Nephron progenitor cell (in vitro differentiated cells): ENCODE data around the gene LAP3.

Source experiments
- DNase-seq: peaks from one replicate; pipeline ENCODE4 v3.0.0; 2021
- H3K27ac Mint-ChIP-seq: 2 replicates; pipeline ENCODE4 v1.8.0; 2021; ENCODE audit warnings: mild to moderate bottlenecking, moderate library complexity, mixed read lengths
- H3K27me3 Mint-ChIP-seq: 2 replicates; pipeline ENCODE4 v1.8.0; 2021; ENCODE audit warnings: mild to moderate bottlenecking, low read depth, mixed read lengths; ENCODE audit not compliant: poor library complexity
- H3K36me3 Mint-ChIP-seq: 2 replicates; pipeline ENCODE4 v1.8.0; 2021; ENCODE audit warnings: low read depth, mixed read lengths
- H3K4me1 Mint-ChIP-seq: 2 replicates; pipeline ENCODE4 v1.8.0; 2021; ENCODE audit warnings: mixed read lengths
- H3K4me3 Mint-ChIP-seq: 2 replicates; pipeline ENCODE4 v1.8.0; 2021; ENCODE audit warnings: mild to moderate bottlenecking, moderate library complexity, mixed read lengths
- H3K9me3 Mint-ChIP-seq: 2 replicates; pipeline ENCODE4 v1.8.0; 2021; ENCODE audit warnings: mild to moderate bottlenecking, moderate library complexity, mixed read lengths
- TF ChIP-seq, protein P1 (sequence below): fragments of 200-600 bp; sonication (generic); IDR thresholded peaks from 2 replicates; pipeline ENCODE4 v1.5.0; 2021; ENCODE audit warnings: antibody characterized with exemption

LAP3 gene

DNA sequence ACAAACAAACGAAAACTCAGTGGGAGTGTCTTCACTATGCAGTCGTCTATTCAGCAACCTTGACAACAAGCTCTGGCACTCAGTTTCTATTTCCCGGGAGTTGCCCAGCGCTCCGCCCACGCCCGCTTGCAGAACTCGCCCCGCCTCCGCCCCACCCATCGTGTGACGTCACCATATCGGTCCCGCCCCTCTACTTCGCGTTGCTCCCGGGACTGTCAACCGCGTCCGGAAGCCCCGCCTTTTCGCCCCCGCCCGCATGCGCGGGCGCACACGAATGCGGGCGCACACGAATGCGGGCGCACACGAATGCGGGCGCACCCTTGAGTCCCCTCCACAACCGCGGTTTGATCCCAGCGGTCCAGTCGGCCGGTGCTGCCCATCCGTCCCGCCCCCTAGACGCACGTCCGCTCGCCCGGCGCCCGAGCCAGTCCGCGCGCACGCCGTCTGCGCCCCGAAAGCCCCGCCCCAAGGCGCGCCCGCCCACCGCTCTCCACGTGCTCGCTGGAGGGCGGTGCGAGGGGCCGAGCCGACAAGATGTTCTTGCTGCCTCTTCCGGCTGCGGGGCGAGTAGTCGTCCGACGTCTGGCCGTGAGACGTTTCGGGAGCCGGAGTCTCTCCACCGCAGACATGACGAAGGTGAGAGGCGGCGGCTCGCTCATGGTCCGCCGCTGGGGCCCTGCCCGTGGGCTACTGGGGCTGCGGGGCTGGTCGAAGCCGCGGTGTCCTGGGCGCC, at the start of gene LAP3:
Gene LAP3 (plus strand): TSS at position 267 of the 733 bp plus-strand sequence. CDS start 268 bp downstream, at position 535.
- H3K4me1 Mint-ChIP-seq, result peaks cover 23% of the 10 kb centered on the region
- H3K27ac Mint-ChIP-seq, result peak within 1 kb of the TSS; percentile 78
- DNase-seq, result peak; percentile 99
- H3K4me3 Mint-ChIP-seq, result peak within 1 kb of the TSS; percentile 90
- peaks cover 4% of the 10 kb centered on the region for H3K27me3 Mint-ChIP-seq
- H3K9me3 Mint-ChIP-seq, result no peaks in the 10 kb centered on the region
- no peaks in the 10 kb centered on the region for H3K36me3 Mint-ChIP-seq
- TF ChIP-seq, protein P1, sequence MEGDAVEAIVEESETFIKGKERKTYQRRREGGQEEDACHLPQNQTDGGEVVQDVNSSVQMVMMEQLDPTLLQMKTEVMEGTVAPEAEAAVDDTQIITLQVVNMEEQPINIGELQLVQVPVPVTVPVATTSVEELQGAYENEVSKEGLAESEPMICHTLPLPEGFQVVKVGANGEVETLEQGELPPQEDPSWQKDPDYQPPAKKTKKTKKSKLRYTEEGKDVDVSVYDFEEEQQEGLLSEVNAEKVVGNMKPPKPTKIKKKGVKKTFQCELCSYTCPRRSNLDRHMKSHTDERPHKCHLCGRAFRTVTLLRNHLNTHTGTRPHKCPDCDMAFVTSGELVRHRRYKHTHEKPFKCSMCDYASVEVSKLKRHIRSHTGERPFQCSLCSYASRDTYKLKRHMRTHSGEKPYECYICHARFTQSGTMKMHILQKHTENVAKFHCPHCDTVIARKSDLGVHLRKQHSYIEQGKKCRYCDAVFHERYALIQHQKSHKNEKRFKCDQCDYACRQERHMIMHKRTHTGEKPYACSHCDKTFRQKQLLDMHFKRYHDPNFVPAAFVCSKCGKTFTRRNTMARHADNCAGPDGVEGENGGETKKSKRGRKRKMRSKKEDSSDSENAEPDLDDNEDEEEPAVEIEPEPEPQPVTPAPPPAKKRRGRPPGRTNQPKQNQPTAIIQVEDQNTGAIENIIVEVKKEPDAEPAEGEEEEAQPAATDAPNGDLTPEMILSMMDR, result no peak

GRCh38 chr4:17528551-17529165, 48.3 kb upstream of the LAP3 start:
- no peaks in the 10 kb centered on the region for H3K4me1 Mint-ChIP-seq
- H3K36me3 Mint-ChIP-seq, result no peaks in the 10 kb centered on the region
- no peak overlapping the region for H3K27ac Mint-ChIP-seq
- H3K4me3 Mint-ChIP-seq, result no peak overlapping the region
- TF ChIP-seq, protein P1, result no peak
- no peak for DNase-seq
- H3K27me3 Mint-ChIP-seq, result peaks cover 22% of the 10 kb centered on the region
- H3K9me3 Mint-ChIP-seq, result no peaks in the 10 kb centered on the region

DNA sequence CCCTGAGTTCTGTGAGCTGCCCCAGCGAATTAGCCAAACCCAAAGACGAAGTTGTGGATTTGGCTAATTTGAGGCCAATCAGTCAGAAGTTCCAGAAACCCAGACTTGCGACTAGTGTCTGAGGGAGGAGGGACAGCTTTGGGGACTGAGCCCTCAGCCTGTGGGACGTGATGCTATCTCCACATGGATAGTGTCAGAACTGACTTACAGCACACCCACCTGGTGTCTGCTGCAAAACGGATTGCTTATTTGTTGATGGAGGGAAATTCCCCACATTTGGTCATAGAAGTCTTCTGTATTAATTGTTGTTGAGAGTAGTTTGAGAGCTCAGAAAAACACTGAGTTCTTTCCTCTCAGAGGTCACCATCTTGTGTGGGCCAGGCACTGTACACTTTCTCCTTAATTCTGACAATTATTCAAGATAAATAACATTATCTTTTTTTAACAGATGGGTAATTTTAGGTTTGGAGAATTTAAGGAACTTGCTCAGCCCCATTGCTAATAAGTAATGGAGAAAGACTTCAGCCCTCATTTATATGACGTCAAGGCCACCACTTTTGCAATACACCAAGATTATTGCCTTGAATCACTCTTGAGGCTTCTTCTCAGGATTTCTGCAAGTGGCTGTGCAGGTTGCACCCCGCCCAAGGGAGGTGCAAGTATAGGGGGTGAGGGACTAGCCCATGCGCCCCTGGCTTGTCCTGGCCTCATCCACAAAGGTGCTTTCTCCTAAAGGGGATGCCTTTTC, 45.3 kb upstream of the LAP3 start:
- no peak for DNase-seq
- no peak overlapping the region for H3K4me3 Mint-ChIP-seq
- TF ChIP-seq, protein P1, result no peak
- H3K36me3 Mint-ChIP-seq, result no peaks in the 10 kb centered on the region
- no peaks in the 10 kb centered on the region for H3K4me1 Mint-ChIP-seq
- no peak overlapping the region for H3K27ac Mint-ChIP-seq
- H3K9me3 Mint-ChIP-seq, result no peaks in the 10 kb centered on the region
- H3K27me3 Mint-ChIP-seq, result peaks cover 15% of the 10 kb centered on the region

DNA sequence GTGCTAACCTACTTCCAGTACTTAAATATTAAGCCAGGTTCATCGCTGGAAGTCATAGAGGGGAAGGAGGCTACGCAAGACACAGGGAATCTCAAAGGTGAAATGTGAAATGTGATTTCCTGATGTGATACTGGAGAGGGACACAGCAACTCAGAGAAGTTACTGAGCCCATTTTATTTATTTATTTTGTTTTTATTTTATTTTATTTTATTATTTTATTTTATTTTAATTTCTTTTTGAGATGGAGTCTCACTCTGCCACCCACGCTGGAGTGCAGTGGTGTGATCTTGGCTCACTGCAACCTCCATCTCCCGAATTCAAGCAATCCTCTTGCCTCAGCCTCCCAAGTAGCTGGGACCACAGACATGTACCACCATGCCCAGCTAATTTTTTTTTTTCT, 42.3 kb upstream of the LAP3 start:
- H3K27me3 Mint-ChIP-seq, result peaks cover 5% of the 10 kb centered on the region
- H3K4me3 Mint-ChIP-seq, result no peak overlapping the region
- no peak for DNase-seq
- no peaks in the 10 kb centered on the region for H3K4me1 Mint-ChIP-seq
- H3K27ac Mint-ChIP-seq, result no peak overlapping the region
- no peaks in the 10 kb centered on the region for H3K9me3 Mint-ChIP-seq
- TF ChIP-seq, protein P1, result no peak
- no peaks in the 10 kb centered on the region for H3K36me3 Mint-ChIP-seq

- Mint-ChIP-seq H3K4me3 (no peak overlapping the region), H3K27ac (no peak overlapping the region)
These were observed 41.8 kb upstream of the LAP3 start for GRCh38 chr4:17535242-17535641.

More at GRCh38 chr4:17535242-17535641, 41.8 kb upstream of the LAP3 start:
- no peak for DNase-seq
- H3K36me3 Mint-ChIP-seq, result no peaks in the 10 kb centered on the region
- H3K9me3 Mint-ChIP-seq, result no peaks in the 10 kb centered on the region
- TF ChIP-seq, protein P1, result no peak
- H3K4me1 Mint-ChIP-seq, result no peaks in the 10 kb centered on the region
- peaks cover 5% of the 10 kb centered on the region for H3K27me3 Mint-ChIP-seq
